Measurements from ENCODE around the gene ECM2.

DNA sequence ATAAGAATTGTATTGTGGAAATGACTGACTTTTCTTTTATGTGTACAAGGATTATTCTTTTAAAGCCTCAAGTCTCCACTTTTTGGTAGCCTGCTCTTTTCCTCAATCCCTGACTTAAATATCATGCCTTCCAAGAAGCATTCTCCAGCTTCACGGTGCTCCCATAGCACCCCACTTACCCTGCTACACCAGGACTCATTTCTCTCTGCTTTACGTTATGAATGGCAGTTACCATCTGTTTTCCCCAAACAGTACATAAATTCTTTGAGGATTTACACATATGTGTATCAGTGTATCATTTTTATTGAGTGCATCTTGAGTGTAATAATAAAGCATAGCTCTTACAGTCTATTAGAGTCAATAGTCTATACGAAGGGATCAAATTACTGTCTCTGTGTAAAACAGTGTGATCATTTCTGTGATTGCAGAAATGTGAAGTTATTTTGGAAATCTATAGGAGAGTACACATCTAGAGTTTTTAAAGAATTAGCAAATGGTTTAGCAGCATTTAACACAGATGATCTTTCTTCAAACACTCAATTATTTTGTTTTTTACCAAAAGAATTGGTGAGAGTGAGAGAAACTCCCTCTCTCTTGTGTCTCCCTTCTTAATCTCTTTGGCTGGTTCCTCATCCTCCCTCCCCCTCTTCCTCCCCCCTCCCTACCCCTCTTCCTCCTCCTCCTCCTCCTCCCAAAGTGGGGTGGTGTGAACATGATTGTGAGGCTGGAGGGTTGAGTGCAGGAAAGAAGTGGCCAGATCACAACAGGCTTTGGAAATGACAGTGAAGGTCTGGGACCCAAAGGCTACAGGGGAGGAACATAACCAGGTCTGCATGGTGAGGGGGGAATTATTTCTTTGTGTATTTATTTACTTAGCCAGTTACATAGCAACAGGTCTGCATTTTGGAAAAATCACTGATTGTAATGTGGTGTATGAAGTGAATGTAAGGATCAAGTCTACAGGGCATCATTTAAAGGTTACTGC lies 27.6 kb upstream of the ECM2 start:
- TF ChIP-seq, protein P1, sequence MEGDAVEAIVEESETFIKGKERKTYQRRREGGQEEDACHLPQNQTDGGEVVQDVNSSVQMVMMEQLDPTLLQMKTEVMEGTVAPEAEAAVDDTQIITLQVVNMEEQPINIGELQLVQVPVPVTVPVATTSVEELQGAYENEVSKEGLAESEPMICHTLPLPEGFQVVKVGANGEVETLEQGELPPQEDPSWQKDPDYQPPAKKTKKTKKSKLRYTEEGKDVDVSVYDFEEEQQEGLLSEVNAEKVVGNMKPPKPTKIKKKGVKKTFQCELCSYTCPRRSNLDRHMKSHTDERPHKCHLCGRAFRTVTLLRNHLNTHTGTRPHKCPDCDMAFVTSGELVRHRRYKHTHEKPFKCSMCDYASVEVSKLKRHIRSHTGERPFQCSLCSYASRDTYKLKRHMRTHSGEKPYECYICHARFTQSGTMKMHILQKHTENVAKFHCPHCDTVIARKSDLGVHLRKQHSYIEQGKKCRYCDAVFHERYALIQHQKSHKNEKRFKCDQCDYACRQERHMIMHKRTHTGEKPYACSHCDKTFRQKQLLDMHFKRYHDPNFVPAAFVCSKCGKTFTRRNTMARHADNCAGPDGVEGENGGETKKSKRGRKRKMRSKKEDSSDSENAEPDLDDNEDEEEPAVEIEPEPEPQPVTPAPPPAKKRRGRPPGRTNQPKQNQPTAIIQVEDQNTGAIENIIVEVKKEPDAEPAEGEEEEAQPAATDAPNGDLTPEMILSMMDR (IDR thresholded peaks at IDR 0.05; ENCODE audit: low read length): no peak
- TF ChIP-seq EZH2 (IDR thresholded peaks at IDR 0.05; ENCODE audit: borderline replicate concordance, low read length): no peak
